H9 (cell line): Measurements from ENCODE around the gene F8. TPM values are rescaled to one million over a fixed set of nuclear protein-coding genes. Genes with fewer than 3 reads are reported as not detected.
"Not testable (repeated sequence)": the region's sequence is repeated elsewhere in the genome, so short reads cannot be mapped to it uniquely, and the experiment has no call there.

Experiments used
- DNase-seq: peaks from one replicate; pipeline ENCODE4 v3.0.0-alpha.2; 2017
- H2AFZ ChIP-seq: one replicate; pipeline ENCODE4 v1.6.1; 2013; ENCODE audit warnings: mild to moderate bottlenecking, low read length, control low read depth, moderate library complexity
- H2AK5ac ChIP-seq: 2 replicates; pipeline ENCODE4 v1.6.1; 2013; ENCODE audit warnings: low read length, control low read depth, mixed read lengths; ENCODE audit not compliant: insufficient read length
- H2BK120ac ChIP-seq: one replicate; pipeline ENCODE4 v1.6.1; 2013; ENCODE audit warnings: low read depth, mild to moderate bottlenecking, low read length, control low read depth, inconsistent platforms; ENCODE audit not compliant: poor library complexity, severe bottlenecking
- H2BK12ac ChIP-seq: 2 replicates; pipeline ENCODE4 v1.6.1; 2013; ENCODE audit warnings: low read length, control low read depth, mixed read lengths, low read depth; ENCODE audit not compliant: insufficient read length
- H2BK15ac ChIP-seq: 2 replicates; pipeline ENCODE4 v1.6.1; 2013; ENCODE audit warnings: low read depth, low read length, control low read depth
- H2BK20ac ChIP-seq: one replicate; pipeline ENCODE4 v1.6.1; 2013; ENCODE audit warnings: low read depth, mild to moderate bottlenecking, low read length, control low read depth, inconsistent platforms; ENCODE audit not compliant: poor library complexity, severe bottlenecking
- H2BK5ac ChIP-seq: 2 replicates; pipeline ENCODE4 v1.6.1; 2013; ENCODE audit warnings: low read length, control low read depth, mixed read lengths; ENCODE audit not compliant: insufficient read length
- H3K14ac ChIP-seq: 2 replicates; pipeline ENCODE4 v1.6.1; 2013; ENCODE audit warnings: low read length, control low read depth; ENCODE audit not compliant: insufficient read depth
- H3K18ac ChIP-seq: 2 replicates; pipeline ENCODE4 v1.6.1; 2013; ENCODE audit warnings: low read depth, mild to moderate bottlenecking, mixed read lengths, low read length, control low read depth; ENCODE audit not compliant: insufficient read length
- H3K23ac ChIP-seq: 2 replicates; pipeline ENCODE4 v1.6.1; 2013; ENCODE audit warnings: low read length, control low read depth, mixed read lengths, low read depth; ENCODE audit not compliant: insufficient read length
- H3K23me2 ChIP-seq: 2 replicates; pipeline ENCODE4 v1.6.1; 2013; ENCODE audit warnings: low read depth, mild to moderate bottlenecking, mixed read lengths, low read length, control low read depth; ENCODE audit not compliant: insufficient read length, poor library complexity, severe bottlenecking
- H3K27ac ChIP-seq: 2 replicates; pipeline ENCODE4 v1.5.1; 2013; ENCODE audit warnings: low read length, control low read depth, mixed read lengths, low read depth; ENCODE audit not compliant: insufficient read length
- H3K27me3 ChIP-seq: 2 replicates; pipeline ENCODE4 v1.6.1; 2013; ENCODE audit warnings: low read length, control low read depth, inconsistent platforms; ENCODE audit not compliant: insufficient read depth
- H3K4ac ChIP-seq: 2 replicates; pipeline ENCODE4 v1.6.1; 2013; ENCODE audit warnings: low read depth, mild to moderate bottlenecking, control low read depth, inconsistent platforms, low read length, moderate library complexity
- H3K4me1 ChIP-seq: 2 replicates; pipeline ENCODE4 v1.6.1; 2013; ENCODE audit warnings: low read length, control low read depth, inconsistent platforms; ENCODE audit not compliant: insufficient read depth
- H3K4me2 ChIP-seq: 2 replicates; pipeline ENCODE4 v1.6.1; 2013; ENCODE audit warnings: low read length, control low read depth, mixed read lengths; ENCODE audit not compliant: insufficient read length, insufficient read depth
- H3K56ac ChIP-seq: 2 replicates; pipeline ENCODE4 v1.6.1; 2013; ENCODE audit warnings: low read depth, mild to moderate bottlenecking, mixed read lengths, low read length, control low read depth; ENCODE audit not compliant: insufficient read length
- H3K79me1 ChIP-seq: 2 replicates; pipeline ENCODE4 v1.6.1; 2013; ENCODE audit warnings: low read depth, mild to moderate bottlenecking, moderate library complexity, low read length, control low read depth, inconsistent platforms; ENCODE audit not compliant: insufficient read depth, poor library complexity, severe bottlenecking
- H3K79me2 ChIP-seq: 2 replicates; pipeline ENCODE4 v1.6.1; 2013; ENCODE audit warnings: low read length, control low read depth, inconsistent platforms; ENCODE audit not compliant: insufficient read depth
- H3K9ac ChIP-seq: 2 replicates; pipeline ENCODE4 v1.6.1; 2013; ENCODE audit warnings: low read length, control low read depth, mixed read lengths; ENCODE audit not compliant: insufficient read length; ENCODE audit errors: extremely low read depth
- H3K9me3 ChIP-seq: one replicate; pipeline ENCODE4 v1.6.1; 2013; ENCODE audit warnings: low read depth, low read length, inconsistent platforms; ENCODE audit not compliant: control insufficient read depth
- H3T11ph ChIP-seq: one replicate; pipeline ENCODE4 v1.6.1; 2013; ENCODE audit warnings: mild to moderate bottlenecking, low read length, control low read depth, inconsistent platforms
- H4K20me1 ChIP-seq: one replicate; pipeline ENCODE4 v1.6.1; 2013; ENCODE audit not compliant: control insufficient read depth, insufficient read length, insufficient read depth
- H4K5ac ChIP-seq: 2 replicates; pipeline ENCODE4 v1.6.1; 2013; ENCODE audit warnings: low read depth, mild to moderate bottlenecking, mixed read lengths, low read length, control low read depth; ENCODE audit not compliant: insufficient read length
- H4K8ac ChIP-seq: replicated peaks from 2 replicates; pipeline ENCODE4 v1.6.1; 2013; ENCODE audit warnings: low read length, control low read depth, mixed read lengths, low read depth; ENCODE audit not compliant: insufficient read length
- H4K91ac ChIP-seq: 2 replicates; pipeline ENCODE4 v1.6.1; 2013; ENCODE audit warnings: low read depth, mild to moderate bottlenecking, moderate library complexity, mixed read lengths, low read length, control low read depth; ENCODE audit not compliant: insufficient read length
- H3K27ac Mint-ChIP-seq, 3 experiments: 2 replicates in 2 of 3; 3 replicates in 1 of 3; pipeline ENCODE4 v1.8.0; 2020 to 2021; ENCODE audit warnings: mixed read lengths in 3 of 3, mild to moderate bottlenecking in 1 of 3, moderate library complexity in 1 of 3
- H3K27me3 Mint-ChIP-seq: 2 replicates; pipeline ENCODE4 v1.8.0; 2021; ENCODE audit warnings: low read depth, mild to moderate bottlenecking, moderate library complexity, mixed read lengths
- H3K36me3 Mint-ChIP-seq, 3 experiments: 2 replicates in 2 of 3; 3 replicates in 1 of 3; pipeline ENCODE4 v1.8.0; 2020 to 2021; ENCODE audit warnings: low read depth in 3 of 3, mixed read lengths in 3 of 3; ENCODE audit not compliant: insufficient read depth in 1 of 3
- H3K4me1 Mint-ChIP-seq, 2 experiments: 2 replicates each; pipeline ENCODE4 v1.8.0; 2020; ENCODE audit warnings: mixed read lengths in 2 of 2
- H3K4me3 Mint-ChIP-seq, 2 experiments: 2 replicates in 1 of 2; 3 replicates in 1 of 2; pipeline ENCODE4 v1.8.0; 2020 to 2021; ENCODE audit warnings: mild to moderate bottlenecking in 2 of 2, mixed read lengths in 2 of 2, moderate library complexity in 1 of 2
- H3K9me3 Mint-ChIP-seq, 2 experiments: 2 replicates in 1 of 2; 3 replicates in 1 of 2; pipeline ENCODE4 v1.8.0; 2020; ENCODE audit warnings: mild to moderate bottlenecking in 2 of 2, mixed read lengths in 2 of 2, moderate library complexity in 1 of 2
- CTCF ChIP-seq: fragments of 200-600 bp; sonication (generic); conservative IDR thresholded peaks from 3 replicates; pipeline ENCODE4 v1.8.0; 2021; ENCODE audit warnings: antibody characterized with exemption, mild to moderate bottlenecking
- WGBS: extraction: QIAGEN DNeasy Blood & Tissue Kit; methylation state at CpG from one replicate; pipeline ENCODE4 v1.1.7; 2013; ENCODE audit warnings: missing lambda C conversion rate, low lambda C conversion rate, mixed read lengths; ENCODE audit not compliant: insufficient read length; ENCODE audit errors: extremely low coverage; 5-methylcytosine and 5-hydroxymethylcytosine counted together
- total RNA-seq: library from RNA; stranded (reverse); gene quantifications from 2 replicates; pipeline ENCODE4 v1.2.1, GENCODE V29; 2021

Gene F8
- total RNA-seq, 1 experiment from 2014 or later = 3.1 TPM

GRCh38 chrX:154961947-154962346 is 60.6 kb downstream of the F8 start:
- Histone ChIP-seq H3T11ph (no peak overlapping the region), H4K91ac (no peak overlapping the region), H2AFZ (no peak overlapping the region), H2BK5ac (no peak overlapping the region), H3K27ac (no peak overlapping the region), H3K18ac (no peak overlapping the region), H3K56ac (no peak overlapping the region), H2BK120ac (no peak overlapping the region), H4K20me1 (no peaks in the 10 kb centered on the region), H3K4me1 (no peaks in the 10 kb centered on the region), H4K5ac (no peak overlapping the region), H3K9ac (no peak overlapping the region), H3K27me3 (no peaks in the 10 kb centered on the region; the same call in 1 of the 2 replicates), H3K23ac (no peak overlapping the region), H2BK20ac (no peak overlapping the region), H2BK15ac (no peak overlapping the region), H3K23me2 (no peaks in the 10 kb centered on the region), H2AK5ac (no peak overlapping the region), H4K8ac (no peak overlapping the region), H3K14ac (no peak overlapping the region), H3K4me2 (no peak overlapping the region), H2BK12ac (no peak overlapping the region), H3K79me1 (no peaks in the 10 kb centered on the region), H3K4ac (no peak overlapping the region), H3K79me2 (no peaks in the 10 kb centered on the region), H3K9me3 (peaks cover 4% of the 10 kb centered on the region)
- H3K9me3 Mint-ChIP-seq = peaks cover 72 to 74% of the 10 kb centered on the region in 2 experiments
- no peak overlapping the region; a peak in 1 of 5 replicates for H3K4me3 Mint-ChIP-seq
- TF ChIP-seq CTCF = no peak
- no peak overlapping the region for H3K27ac Mint-ChIP-seq
- peaks cover 2% of the 10 kb centered on the region; the same call in 1 of the 2 replicates for H3K27me3 Mint-ChIP-seq
- H3K36me3 Mint-ChIP-seq = peaks cover 3 to 7% (median 6%) of the 10 kb centered on the region in 3 experiments
- DNase-seq = no peak
- peaks cover 0 to 3% of the 10 kb centered on the region in 2 experiments; a peak in 1 of 4 replicates for H3K4me1 Mint-ChIP-seq

- not testable (repeated sequence) for H3K27me3 Mint-ChIP-seq, H3K79me2 ChIP-seq, H3K14ac ChIP-seq, H2BK5ac ChIP-seq, H2BK120ac ChIP-seq, H3K4me3 Mint-ChIP-seq, H3K27ac Mint-ChIP-seq, H3K9ac ChIP-seq, H3K56ac ChIP-seq, H2BK15ac ChIP-seq, H3K4me1 ChIP-seq, H3K4ac ChIP-seq, H3K23ac ChIP-seq, H4K5ac ChIP-seq, H2AK5ac ChIP-seq, H4K91ac ChIP-seq, H3K27me3 ChIP-seq, H2BK20ac ChIP-seq, H3K4me2 ChIP-seq, H2BK12ac ChIP-seq, H3K23me2 ChIP-seq, DNase-seq, H3K27ac ChIP-seq, H3T11ph ChIP-seq, H4K20me1 ChIP-seq, H3K18ac ChIP-seq, H2AFZ ChIP-seq, H3K79me1 ChIP-seq, H3K4me1 Mint-ChIP-seq, H4K8ac ChIP-seq
- peaks cover 14 to 23% (median 22%) of the 10 kb centered on the region in 3 experiments for H3K36me3 Mint-ChIP-seq
- WGBS = no CpG with 5 or more reads among the region's 3 CpGs
- peaks cover 62 to 68% of the 10 kb centered on the region in 2 experiments for H3K9me3 Mint-ChIP-seq
- H3K9me3 ChIP-seq = peaks cover 19% of the 10 kb centered on the region
Measured at GRCh38 chrX:154955799-154956198, 66.7 kb downstream of the F8 start.
